Globus pallidus (tissue), 1 donor: Measurements from ENCODE around the gene EPHA1.

Experiments
- DNase-seq: peaks from one replicate; pipeline ENCODE4 v3.0.0-alpha.2; 2015; ENCODE audit warnings: low spot score

EPHA1 gene

DNA sequence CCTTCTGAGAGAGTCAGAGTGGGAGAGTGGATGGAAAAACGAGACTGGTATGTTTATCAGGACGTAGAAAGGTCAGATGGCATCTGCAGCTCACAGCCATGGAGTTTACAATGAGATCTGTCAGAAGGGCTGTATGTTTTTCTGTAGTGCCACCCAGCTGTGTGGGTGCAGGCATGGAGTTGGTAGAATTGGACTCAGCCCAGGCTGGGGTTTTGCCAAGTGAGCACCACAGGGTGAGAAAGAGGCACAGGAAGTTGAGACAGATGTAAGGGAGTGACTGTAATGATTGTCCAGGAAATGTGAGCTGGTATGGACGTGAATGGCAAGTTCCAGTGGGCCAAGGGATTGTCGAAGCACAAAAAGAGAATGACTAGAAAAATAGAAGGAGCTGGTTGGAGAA lies 36.6 kb downstream of the EPHA1 start:
- DNase-seq: peak; percentile 95

DNA sequence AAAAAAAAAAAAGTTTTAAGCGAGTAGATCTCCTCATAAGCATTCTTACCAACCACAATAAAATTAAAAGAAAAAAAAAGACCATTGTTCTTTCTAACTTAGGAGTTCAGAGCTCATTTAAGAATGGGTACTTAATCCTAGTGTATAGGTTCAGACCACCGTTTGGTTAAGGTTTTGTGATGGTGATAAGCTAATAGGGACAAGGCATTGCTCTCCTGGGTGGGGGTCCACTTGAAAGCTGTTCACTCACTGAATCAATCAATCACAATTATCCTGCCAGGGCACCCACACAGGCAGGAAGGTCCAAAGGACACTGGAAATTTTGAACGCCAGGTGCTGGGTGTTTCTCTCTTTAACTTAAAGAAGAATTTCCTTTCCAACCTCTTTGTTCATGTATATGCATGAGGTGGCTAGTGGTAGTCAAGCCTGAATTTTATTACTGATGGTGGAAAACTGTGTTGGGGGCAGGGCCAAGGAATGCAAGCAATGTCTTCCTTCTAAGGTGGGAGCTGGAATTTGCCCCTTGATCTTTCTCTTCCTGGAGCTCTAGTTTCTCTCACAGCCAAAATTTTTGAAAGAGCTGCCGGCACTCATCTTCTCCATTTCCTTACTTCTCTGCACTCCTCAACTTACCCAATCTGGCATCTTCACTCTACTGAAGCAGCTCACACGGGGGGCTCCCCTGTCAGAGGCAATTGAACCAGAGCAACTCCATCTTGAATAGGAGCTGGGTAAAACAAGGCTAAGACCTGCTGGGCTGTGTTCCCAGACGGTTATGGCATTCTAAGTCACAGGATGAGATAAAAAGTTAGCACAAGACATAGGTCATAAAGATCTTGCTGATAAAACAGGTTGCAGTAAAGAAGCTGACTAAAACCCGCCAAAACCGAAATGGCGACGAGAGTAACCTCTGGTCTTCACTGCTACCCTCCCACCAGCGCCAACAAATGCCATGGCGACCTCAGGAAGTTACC lies 38.7 kb downstream of the EPHA1 start:
- DNase-seq: no peak

DNA sequence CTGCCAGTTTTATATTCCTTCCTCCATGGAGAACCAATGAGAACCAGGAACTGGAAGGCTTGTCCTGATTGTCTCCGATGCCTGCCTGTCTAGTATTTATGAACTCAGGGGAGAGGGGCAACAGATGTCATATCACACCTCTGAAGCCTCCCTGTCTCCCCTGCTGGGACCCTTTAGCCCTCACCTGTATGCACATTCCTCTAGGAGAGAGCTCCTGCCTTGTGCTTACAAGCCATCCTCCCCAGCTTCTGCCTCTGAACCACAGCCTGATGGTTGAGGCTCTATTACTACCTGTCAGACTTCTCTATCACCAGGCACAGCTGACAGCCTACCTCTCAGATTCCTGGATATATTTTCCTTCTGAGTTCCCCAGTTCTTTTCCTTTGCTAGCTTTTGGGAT lies 40.3 kb downstream of the EPHA1 start:
- DNase-seq: no peak

DNA sequence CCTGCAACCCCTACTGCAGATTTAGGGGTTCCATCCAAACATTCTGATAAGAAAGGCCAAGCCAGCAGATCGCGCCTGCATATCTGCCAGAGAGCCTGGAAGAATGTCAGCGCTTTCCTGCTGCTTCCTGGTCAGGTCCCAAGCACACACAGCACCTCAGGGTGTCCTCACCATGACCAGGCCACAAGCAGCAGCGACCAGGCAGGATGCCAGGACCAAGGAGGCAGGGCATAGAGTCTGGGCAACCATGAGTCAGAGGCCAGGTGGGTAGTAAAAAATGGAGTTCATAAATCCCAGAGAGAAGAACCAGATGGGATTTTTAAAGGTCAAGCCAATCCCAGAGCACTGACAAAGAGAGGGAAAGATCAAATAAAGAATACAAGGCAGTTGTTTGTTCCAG lies 40.7 kb downstream of the EPHA1 start:
- DNase-seq: no peak

DNA sequence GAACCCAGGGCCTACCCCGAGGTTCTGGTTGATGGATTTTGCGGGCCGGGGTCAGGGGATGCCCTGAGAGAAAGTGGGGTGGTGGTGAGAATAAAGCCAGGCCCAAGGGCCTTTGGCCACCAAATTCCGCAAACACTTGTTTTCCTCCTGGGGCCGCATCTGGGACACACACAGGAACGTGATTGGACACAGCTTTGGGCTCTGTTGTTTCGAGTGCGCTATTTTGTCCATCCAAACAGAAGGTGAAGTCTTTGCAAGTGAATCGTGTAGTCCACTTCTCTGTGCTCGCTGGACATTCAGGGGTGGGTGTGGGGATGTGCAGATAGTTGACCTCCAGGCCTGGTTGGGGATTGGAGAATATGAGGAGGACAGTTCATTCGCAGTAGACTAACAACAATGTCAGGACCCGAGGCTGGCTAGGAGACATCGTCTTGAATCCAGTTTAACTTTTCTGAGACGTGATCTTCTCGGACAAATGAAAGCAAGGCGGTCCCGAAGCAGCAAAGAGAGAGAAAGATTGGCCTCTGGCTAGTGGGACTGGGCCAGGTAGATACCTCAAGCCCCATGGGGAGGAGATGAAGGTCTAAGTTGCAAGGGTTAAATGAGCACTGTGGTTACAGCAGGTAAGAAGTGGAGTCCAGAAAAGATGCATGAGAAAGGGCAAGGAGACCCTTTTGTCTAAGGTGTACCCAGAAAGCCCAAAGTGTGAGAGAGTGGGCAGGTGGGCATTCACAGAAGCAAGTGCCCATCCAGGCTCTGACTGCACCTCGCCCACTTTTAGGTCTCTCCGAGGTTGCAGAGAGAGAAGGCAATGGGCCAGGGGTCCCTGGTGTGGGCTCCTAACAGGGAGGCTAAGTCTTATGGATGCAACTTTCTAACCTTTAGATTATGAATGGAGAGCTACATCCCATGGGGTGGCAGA lies 45.4 kb downstream of the EPHA1 start:
- DNase-seq: peak; percentile 54

DNA sequence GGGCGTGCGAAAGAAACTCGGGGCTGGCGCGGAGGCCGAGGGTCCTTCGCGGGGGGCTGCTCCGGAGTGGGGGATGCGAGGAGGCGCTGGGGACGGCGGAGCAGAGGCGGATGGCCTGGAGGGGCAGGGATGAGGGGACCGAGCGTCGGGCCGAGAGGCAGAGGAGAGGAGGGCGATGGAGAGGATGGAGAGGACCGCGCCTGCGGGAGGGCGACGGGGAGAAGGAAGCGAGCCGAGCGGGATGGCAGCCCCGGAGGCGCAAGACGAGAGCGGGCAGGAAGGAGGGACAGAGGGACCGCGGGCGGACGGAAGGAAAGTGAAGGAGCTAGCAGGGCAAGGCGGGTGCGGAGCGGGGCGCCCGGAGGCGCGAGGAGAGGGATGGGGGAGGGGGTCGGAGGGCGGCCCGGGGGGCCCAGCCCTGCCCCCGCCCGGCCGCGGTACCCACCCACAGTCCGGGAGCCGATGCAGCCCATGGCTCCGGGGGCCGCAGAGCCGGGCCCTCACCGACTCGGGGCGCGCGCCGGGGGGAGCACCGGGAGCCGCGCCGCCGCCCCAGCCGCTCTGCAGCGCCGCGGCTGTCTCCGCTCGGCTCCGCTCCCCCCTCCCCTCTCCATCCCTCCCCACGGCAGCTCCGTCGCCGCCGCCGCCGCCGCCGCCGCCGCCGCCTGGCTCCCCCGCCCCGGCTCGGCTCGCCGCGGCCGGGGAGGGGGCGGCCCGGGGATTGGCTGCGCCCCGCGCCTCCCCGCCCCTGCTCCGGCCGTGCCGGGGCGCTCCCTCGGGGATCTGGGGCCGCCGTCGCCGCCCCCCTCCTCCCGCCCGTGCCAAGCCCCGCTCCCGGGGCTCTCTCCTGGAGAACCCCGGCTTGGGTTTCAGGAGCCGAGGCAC lies 46.3 kb downstream of the EPHA1 start, which contains the start of gene FAM131B:
FAM131B (minus strand) TSS at position 583 of the 885 bp plus-strand sequence; CDS start at position 473, 110 bp downstream.
- peak; percentile 75 for DNase-seq

DNA sequence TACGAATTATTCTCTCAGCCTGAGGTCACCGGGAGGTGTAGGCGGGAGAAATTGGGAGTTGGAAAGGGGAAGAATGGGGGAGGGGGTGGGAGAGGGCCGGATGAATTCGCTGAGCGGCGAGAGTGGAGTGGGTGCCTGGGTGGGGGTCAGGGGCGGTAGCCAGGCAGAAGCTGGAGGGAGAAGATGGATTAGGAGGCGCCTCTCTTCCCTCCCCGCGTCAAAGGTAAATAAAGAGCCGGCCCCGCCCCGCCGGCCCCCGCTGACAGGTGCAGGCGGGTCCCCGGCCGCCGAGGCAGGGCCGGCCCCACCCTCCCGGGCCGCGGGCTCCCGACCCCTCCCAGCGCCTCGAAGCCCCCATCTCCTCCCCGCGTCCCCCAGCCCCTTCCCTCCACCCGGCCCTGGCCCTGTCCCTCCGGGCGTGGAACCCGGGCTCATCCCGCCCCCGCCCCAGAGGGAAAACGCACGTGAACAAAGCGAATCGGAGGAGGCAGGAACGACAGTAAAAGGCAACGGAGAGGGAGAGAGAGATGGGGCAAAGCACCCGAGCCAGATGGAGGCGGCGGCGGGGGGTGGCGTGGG lies 47.0 kb downstream of the EPHA1 start:
- DNase-seq: no peak

DNA sequence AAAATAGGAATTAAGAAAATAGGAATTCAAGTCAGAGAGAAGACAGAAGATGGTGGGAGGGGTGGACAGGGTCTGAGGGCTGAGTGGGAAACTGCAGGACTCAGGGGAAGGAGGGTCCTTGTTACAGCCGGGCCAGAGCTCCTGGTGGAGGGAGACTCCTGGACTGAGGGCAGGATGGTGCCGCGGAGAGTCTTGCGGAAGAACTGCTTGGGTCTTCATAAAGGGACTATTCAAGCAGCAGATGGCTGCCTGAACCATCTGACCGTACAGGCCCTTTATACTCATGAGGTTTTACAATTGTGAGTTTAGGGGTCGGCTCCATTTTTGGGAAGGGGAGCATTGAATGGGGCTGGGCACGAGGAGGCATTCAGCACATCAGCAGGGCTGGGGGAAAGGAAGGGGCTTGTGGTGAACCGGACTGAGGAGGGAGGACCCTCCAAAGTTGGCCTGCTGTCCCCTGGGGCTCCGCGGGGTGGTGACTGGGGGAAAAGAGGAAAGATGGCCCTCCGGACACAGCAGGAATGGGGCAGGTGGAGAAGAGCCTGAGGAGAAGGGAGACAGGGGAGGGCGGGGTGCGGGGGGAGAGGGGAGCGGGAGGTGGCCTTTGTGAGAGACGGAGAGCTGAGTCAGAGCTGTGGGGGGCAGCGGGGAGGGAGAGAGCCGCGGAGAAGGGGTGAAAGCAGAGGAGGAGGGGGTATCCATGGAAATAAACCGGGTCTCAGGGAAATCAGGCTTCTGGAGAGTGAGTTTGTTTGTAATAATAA lies 47.7 kb downstream of the EPHA1 start:
- DNase-seq: peak; percentile 66

DNA sequence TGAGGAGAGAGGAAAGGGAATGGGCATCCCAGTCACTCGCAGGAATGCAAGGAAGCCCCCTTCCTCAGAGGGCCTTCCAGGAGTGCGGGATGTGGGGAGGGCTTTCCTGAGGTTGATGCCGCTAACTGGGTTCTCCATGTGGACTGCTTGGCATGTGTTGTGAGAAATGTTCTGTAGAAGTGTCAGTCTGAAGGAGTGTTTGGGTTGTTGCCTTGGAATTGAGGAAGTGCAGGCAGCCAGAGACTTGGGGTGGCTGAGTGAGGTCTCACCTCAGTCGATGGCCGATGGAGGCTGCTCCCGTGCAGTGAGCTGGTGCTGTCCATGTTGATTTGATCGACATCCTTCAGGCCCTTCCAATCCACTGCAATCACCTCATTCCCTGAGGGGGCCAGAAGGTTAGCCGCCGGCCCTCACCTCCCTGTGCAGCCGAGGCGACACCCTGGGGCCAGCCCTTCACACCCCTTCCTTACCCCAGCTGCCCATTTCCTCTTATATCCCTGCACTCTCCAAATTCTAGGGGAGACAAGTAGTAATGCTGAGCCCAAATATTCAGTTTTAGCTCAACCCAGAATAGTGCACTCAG lies 48.8 kb downstream of the EPHA1 start:
- no peak for DNase-seq

DNA sequence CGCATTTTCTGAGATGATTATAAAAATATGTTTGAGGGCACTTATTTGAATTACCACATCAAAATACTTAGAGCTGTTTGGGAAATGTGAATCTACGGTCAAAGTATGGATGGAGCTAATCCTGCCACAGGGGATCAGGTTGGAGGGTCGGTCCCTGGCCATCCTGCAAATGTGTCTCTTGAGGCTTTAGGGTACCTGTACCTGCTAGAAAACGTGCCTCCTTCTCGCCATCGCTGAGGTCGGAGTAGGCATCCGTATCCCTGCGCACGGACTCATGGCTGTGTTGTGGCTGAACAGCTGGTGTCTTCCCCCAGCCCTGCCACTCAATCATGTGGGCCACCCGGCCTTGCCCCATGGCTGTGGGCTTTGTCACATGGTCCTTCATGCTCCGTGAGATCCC lies 50.0 kb downstream of the EPHA1 start:
- DNase-seq: no peak

DNA sequence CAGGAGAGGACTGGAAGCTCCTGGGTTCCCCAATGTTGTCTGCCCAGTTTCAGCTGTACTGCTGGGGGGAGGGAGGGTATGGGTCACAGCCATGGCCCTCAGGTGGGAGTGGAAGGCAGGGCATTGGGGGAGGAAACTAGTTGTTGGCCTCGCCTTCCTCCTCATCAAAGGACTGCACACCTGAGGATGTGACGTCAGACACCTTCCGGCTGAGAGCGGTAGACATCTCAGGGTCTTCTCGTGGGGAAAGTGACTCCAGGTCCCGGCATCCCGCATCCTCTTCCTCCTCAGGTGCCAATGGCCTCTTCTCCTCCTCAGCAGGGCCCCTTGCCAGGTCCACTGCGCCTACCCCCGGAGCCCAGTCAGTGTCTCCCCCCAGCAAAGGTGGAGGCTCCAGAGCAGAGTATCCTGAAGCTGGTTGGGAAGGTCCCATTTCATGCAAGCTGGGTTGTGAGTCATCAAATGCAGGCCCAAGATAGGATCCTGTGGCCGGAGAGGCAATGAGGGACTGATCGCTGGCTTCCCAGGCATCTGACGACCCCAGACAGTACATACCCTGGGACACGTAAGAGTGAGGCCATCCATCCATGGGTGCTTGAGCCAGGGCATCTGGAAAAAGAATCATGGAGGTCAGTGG lies 52.1 kb downstream of the EPHA1 start:
- DNase-seq: no peak

DNA sequence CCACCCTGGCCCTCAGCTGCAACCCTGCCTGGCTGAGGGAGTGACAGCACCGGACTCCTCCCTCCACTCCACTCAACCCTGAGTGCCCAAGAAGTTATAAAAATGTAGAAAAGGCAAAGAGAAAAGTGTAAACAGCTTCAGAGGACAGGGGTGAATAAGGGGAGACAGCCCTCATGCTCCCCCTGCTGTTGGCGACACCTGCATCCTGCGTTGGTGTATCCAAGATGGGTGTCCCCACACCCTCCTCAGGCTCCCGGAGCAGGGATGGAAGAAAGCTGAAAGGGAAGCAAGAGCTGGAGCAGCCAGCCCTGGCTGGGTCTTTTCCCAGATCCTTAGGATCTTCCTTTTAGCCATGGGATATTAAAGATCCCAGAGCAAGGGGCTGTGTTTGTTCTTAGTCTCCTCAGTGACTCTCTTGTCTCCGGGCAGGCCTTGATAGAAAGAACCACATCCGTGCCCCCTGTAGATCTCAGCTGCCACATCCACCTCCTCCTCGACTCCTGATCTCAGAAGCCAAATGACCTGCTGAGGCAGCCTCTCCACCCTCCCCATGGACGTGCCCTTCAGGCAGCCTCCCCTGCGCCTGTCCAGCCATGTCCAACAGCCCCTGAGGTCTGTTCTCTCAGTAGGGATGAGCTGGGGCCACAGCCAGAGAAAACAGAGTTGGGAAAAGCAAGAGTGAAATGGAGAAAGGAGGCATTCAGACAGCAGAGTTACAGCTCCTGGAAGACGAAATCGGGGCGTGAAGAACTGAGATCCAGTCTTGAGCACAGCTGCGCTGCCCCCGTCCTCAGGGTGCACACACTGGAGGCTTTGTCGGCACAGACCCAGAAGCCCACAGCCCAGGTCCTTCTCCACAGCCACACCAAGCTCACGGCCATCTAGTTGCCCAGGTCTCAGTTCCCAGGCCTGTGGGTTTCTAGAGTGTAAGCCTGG lies 52.9 kb downstream of the EPHA1 start:
- DNase-seq: no peak

DNA sequence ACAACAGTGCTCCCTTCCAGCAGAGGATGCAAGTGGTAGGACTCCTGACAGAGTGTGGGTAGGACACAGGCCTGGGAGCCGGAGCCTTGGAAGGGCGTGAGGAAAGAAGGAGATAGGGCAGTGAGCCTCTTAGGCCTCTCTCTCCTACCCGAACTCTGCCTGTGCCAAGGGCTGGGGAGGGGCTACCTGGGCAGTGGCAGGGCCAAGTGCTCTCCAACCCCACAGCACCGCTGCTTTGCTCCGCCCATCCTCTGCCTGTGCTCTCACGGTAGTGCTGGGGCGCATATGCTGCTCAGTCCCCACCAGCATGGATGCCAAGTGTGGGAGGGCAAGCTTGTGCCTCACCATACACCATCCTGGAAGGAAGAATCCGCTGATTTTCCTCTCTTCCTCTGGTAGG lies 53.7 kb downstream of the EPHA1 start:
- no peak for DNase-seq

DNA sequence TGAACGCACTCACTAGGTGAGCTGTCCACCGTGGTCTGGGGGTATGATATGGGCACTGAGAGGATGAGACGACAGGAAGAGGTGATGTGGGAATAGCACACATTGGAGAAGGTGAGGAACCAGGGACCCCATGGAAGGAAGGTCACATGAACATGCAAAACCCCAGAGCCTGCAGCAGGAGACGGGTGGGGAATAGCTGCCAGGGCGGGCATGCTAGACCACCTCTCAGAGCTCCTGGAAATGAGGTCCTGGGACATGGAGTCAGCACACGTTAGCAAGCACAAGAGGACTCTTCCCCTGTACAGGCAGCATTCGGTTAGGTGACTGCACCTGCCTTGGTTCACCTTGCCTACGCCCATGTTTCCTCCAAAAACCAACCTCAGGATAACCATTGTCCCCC lies 54.3 kb downstream of the EPHA1 start:
- DNase-seq: no peak

DNA sequence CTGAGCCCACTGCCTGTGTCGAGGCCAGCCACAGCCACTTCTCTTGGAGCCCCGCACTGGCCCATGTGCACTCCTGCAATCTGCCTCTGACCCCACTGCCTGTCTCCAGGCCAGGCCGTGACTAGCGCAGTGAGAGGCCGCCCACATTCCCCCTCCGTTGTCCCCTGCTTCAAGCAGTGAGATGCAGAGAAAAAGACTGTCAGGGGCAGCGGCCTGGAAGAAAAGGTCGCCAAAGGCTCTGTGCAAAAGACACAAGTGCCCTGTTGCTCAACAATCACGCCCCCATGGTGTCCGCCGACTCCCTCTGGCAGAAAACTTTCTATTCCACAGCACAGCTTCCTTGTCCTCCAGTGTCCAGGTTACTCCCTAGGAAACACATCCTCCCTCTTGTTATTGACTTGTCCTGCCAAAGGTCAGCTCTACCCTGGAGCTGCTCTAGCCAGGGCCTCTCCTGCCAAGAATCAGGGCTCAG lies 56.1 kb downstream of the EPHA1 start:
- no peak for DNase-seq

DNA sequence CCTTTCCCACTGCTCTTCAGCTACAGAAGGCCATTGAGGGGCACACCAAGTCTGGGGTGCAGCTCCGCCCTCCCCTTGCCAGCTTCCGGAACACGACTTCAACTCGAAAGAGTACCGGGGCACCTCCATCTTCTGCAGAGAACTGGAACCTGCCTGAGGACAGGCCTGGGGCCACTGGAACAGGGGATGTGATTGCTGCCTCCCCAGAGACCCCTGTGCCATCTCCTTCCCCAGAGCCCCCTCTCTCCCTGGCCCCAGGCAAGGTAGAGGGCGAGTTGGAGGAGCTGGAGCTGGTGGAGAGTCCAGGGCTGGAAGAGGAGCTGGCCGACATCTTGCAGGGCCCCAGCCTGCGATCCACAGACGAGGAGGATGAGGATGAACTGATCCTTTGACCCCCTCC lies 57.1 kb downstream of the EPHA1 start:
- no peak for DNase-seq

DNA sequence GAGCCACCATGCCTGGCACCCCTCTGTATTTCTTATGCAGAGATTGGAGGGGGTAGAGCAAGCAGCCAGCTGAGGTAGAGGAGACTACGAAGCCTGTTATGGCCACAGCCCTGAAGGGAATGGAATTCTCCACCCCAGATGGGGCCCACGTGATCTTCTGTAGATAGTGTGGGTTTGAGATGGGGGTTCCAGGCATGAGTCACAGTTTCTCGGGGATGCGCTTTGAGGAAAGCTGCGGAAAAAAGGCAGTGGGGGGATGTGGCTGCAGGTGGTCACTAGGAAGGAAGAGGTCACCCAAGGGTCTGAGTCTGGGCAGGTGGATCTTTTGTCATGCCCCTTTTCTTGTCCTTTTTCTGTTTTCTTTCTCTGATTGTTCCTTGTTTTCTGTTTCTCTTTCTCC lies 57.6 kb downstream of the EPHA1 start:
- no peak for DNase-seq

DNA sequence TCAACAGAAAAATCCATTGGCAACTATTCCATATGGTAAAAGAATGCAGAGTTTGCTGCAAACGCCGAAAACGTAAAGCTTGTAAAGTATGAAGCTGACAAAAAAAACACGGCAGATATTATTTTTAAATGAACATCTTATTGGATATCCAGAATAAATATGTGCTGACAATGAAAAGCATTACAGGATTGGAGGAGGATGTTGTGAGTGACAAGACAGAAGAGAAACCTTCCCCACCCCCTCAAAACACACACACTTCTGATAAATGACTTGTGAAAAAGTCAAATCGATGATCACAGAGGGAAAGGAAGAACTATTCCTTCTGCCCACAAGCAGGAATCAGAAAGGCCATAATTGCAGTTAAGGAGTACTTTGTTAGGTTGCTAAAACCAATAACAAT lies 60.7 kb downstream of the EPHA1 start:
- DNase-seq: no peak
